HL-60 (cell line): ENCODE measurements around the gene GPLD1.

Source experiments
- DNase-seq, 2 experiments: peaks; one replicate each; pipeline ENCODE4 v3.0.0-alpha.2; 2010 to 2020; ENCODE audit warnings: low read depth in 1 of 2, low spot score in 1 of 2
- H3K27ac ChIP-seq: fragments of 250-450 bp; sonication (Bioruptor Pico); replicated peaks from 2 replicates; pipeline ENCODE4 v1.5.1; 2020; ENCODE audit warnings: mild to moderate bottlenecking, moderate library complexity
- H3K27me3 ChIP-seq: fragments of 250-450 bp; sonication (Bioruptor Pico); 2 replicates; pipeline ENCODE4 v1.5.1; 2021; ENCODE audit warnings: mild to moderate bottlenecking, moderate library complexity; ENCODE audit not compliant: insufficient read depth, poor library complexity, severe bottlenecking
- H3K4me3 ChIP-seq: replicated peaks from 2 replicates; pipeline ENCODE4 v1.5.1; 2011; ENCODE audit warnings: mild to moderate bottlenecking, control low read depth, low read length; ENCODE audit not compliant: insufficient read depth
- GABPA ChIP-seq: IDR thresholded peaks from 2 replicates; pipeline ENCODE4 v1.6.1; 2012; ENCODE audit warnings: low read depth
- POLR2AphosphoS5 ChIP-seq: IDR thresholded peaks from 2 replicates; pipeline ENCODE4 v1.6.1; 2012; ENCODE audit warnings: low read depth
- SPI1 ChIP-seq: IDR thresholded peaks from 2 replicates; pipeline ENCODE4 v1.6.1; 2012; ENCODE audit warnings: low read depth, mild to moderate bottlenecking, borderline replicate concordance
- TF ChIP-seq, protein P1 (sequence below): IDR thresholded peaks from one replicate; pipeline ENCODE4 v1.5.1; 2011; ENCODE audit warnings: low read length, control low read depth, inconsistent platforms; ENCODE audit not compliant: insufficient read depth
- TF ChIP-seq, protein P2 (sequence below): IDR thresholded peaks from 2 replicates; pipeline ENCODE4 v1.6.1; 2012; ENCODE audit warnings: low read depth; ENCODE audit not compliant: insufficient replicate concordance

GPLD1 gene

DNA sequence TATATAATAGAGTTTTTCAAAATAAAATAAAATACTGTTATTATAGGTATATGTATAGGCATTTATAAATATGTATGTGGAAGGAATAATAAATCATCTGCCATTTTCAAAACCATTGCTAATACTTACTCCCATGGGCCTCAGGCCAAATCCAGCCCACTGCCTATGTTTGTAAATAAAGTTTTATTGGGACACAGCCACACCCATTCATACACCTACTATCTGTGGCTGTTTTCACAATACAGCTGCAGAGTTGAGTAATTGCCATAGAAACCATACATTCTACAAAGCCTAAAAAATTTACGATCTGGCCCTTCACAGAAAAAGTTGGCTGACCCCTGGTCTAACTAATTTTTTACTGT, 14.9 kb upstream of the GPLD1 start:
- DNase-seq = no peak
- no peak for TF ChIP-seq POLR2AphosphoS5
- TF ChIP-seq GABPA = no peak
- TF ChIP-seq, protein P1, sequence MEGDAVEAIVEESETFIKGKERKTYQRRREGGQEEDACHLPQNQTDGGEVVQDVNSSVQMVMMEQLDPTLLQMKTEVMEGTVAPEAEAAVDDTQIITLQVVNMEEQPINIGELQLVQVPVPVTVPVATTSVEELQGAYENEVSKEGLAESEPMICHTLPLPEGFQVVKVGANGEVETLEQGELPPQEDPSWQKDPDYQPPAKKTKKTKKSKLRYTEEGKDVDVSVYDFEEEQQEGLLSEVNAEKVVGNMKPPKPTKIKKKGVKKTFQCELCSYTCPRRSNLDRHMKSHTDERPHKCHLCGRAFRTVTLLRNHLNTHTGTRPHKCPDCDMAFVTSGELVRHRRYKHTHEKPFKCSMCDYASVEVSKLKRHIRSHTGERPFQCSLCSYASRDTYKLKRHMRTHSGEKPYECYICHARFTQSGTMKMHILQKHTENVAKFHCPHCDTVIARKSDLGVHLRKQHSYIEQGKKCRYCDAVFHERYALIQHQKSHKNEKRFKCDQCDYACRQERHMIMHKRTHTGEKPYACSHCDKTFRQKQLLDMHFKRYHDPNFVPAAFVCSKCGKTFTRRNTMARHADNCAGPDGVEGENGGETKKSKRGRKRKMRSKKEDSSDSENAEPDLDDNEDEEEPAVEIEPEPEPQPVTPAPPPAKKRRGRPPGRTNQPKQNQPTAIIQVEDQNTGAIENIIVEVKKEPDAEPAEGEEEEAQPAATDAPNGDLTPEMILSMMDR = no peak
- TF ChIP-seq SPI1 = no peak
- TF ChIP-seq, protein P2, sequence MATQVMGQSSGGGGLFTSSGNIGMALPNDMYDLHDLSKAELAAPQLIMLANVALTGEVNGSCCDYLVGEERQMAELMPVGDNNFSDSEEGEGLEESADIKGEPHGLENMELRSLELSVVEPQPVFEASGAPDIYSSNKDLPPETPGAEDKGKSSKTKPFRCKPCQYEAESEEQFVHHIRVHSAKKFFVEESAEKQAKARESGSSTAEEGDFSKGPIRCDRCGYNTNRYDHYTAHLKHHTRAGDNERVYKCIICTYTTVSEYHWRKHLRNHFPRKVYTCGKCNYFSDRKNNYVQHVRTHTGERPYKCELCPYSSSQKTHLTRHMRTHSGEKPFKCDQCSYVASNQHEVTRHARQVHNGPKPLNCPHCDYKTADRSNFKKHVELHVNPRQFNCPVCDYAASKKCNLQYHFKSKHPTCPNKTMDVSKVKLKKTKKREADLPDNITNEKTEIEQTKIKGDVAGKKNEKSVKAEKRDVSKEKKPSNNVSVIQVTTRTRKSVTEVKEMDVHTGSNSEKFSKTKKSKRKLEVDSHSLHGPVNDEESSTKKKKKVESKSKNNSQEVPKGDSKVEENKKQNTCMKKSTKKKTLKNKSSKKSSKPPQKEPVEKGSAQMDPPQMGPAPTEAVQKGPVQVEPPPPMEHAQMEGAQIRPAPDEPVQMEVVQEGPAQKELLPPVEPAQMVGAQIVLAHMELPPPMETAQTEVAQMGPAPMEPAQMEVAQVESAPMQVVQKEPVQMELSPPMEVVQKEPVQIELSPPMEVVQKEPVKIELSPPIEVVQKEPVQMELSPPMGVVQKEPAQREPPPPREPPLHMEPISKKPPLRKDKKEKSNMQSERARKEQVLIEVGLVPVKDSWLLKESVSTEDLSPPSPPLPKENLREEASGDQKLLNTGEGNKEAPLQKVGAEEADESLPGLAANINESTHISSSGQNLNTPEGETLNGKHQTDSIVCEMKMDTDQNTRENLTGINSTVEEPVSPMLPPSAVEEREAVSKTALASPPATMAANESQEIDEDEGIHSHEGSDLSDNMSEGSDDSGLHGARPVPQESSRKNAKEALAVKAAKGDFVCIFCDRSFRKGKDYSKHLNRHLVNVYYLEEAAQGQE = no peak
- H3K27ac ChIP-seq = no peak overlapping the region

GRCh38 chr6:24501914-24502313, 12.5 kb upstream of the GPLD1 start:
- Histone ChIP-seq H3K27ac (no peak overlapping the region), H3K4me3 (no peak overlapping the region), H3K27me3 (no peaks in the 10 kb centered on the region)
- no peak for DNase-seq
- TF ChIP-seq GABPA (no peak), SPI1 (no peak), POLR2AphosphoS5 (no peak)
- TF ChIP-seq, protein P1 = no peak
- TF ChIP-seq, protein P2 = no peak

More for the DNA sequence above, 14.9 kb upstream of the GPLD1 start:
- Histone ChIP-seq H3K27me3 (no peaks in the 10 kb centered on the region), H3K4me3 (no peak overlapping the region)

- DNase-seq = no peak
- H3K4me3 ChIP-seq = no peak overlapping the region
- H3K27me3 ChIP-seq = no peaks in the 10 kb centered on the region
- no peak overlapping the region for H3K27ac ChIP-seq
- TF ChIP-seq, protein P2 = no peak
- TF ChIP-seq, protein P1 = no peak
- TF ChIP-seq POLR2AphosphoS5 = no peak
- no peak for TF ChIP-seq GABPA
- no peak for TF ChIP-seq SPI1
Observed at GRCh38 chr6:24501374-24501773, 12.0 kb upstream of the GPLD1 start.
